Measurements from ENCODE around the gene RACGAP1.
"Not testable (repeated sequence)": the region's sequence is repeated elsewhere in the genome, so short reads cannot be mapped to it uniquely, and the experiment has no call there.

Gene RACGAP1

DNA sequence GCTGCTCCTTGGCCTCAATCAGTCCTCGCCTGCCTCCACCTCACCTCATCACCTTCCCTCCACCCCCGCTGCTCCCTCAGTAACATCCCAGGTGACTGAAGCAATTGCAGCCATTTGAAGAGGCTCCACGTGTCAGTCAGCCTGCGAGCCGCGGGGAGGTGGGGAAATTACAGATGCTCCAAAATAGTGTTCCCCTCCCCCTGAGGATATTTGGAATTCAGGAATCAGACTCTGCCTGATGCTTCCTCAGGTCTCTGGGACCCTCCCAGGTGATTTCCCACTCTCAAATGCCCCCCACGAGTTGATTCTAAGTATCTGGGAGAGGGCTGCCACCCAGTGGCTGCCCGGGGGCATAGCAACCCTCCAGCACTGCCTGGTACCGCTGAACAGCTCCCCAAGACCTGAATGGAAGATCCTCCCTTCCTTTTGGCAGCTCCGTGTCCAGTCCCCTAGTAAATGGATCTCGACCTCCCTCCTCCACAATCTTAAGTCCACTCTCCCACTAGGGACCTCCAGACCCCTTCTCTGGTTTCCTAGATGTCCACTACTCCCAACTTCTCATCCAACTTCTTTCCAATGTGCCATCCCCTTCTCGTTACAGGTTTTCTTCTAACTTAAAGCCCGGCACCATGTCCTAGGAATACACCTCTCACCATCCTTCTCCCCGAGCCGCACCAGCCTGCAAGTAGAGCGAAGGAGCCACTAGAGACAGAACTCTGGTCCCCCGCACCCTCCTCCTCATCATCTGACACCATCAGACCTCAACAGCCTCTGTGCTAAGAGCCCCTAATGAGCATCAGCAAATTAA is 30.7 kb upstream of the RACGAP1 start:
- DNase-seq = peak in 1 of 2 experiments; percentile 53

DNA sequence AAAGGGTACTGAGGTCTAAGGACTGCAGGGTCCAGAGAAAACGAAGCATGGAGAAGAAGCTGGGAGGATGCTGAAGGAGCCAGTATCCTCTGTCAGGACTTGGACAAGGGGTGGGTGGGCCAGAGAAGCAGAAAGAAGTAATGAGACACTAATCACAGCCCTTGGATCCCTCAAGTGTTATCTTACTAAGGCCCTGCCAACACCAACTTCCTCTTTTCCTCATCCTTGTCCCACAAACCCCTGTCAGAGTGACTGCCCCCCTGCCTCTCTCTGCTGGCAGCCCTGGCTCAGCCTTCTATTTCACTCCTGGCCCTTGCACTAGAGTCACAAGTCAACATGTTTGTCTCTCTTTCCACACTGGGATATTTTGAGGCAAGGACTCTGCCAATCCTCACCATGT is 28.3 kb upstream of the RACGAP1 start:
- DNase-seq = no peak

DNA sequence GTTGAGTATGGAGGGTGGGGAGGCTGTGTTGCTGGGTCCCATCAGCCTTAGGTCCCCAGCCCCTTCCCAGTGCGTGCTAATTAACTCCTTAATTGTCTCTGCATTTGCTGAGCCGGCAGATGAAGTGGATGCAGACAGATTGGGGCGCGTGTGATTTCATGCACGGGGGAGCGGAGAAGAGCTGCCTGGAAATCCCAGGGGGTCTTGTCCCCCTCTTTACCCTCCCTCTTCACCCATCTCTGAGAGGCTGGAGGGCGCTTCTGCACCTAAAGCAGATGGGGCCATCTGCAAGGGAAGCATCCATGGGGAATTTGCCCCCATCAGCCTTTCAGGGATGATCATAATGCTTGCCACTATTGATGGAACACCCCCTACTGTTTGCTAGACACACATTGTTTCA is 27.7 kb upstream of the RACGAP1 start:
- DNase-seq = no peak

DNA sequence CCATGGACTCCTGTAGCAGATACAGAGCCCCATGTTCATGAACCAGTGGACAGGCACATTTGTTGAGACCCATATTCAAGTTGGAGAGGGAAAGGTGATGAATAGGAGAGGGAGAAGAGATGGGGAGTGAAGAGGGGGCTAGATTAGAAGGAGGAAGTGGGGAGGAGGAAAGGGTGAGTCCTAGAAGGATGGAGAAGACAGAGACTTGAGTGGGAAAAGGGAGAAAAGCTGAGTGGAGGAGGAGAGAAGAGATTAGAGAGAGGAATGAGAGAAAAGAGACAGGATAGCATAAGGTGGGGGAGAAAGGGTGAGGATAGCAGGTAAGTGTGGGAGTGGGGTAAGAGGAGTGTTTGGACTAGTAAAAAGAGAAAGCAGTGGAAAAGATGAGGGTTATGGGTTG is 27.2 kb upstream of the RACGAP1 start:
- DNase-seq = no peak

DNA sequence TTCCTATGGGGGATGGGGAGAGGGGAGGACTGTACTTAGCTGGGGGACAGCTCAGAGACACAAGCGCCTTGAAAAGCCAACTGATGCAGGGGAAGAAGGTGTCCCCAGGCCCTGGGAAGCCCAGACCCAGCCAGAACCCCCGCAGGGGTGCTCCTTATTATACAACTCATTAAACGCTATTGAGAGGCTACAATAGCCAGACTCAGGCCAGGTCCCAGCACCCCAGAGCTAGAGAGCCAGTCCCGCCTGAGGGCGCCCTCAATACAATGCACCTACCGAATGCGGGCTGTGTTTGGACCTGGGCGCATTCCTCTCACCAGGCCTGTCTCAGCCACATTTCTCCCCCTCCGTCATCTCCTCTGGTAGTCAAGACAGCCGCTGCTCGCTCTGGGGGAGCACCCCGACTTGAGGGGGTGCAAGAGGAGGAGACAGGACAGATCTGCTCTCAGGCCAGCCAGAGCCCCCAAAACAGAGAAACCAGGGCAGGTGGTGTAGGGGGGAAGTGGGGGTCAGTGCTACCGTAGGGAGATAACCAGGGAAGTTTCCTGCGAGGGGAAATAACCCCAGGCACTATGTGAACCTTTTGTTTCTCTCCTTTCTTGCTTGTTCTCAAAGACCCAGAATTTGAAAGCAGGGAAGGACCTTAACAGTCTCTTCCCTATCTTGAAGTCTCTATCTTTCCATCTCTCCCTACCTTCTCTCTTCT is 26.0 kb upstream of the RACGAP1 start:
- no peak for DNase-seq

DNA sequence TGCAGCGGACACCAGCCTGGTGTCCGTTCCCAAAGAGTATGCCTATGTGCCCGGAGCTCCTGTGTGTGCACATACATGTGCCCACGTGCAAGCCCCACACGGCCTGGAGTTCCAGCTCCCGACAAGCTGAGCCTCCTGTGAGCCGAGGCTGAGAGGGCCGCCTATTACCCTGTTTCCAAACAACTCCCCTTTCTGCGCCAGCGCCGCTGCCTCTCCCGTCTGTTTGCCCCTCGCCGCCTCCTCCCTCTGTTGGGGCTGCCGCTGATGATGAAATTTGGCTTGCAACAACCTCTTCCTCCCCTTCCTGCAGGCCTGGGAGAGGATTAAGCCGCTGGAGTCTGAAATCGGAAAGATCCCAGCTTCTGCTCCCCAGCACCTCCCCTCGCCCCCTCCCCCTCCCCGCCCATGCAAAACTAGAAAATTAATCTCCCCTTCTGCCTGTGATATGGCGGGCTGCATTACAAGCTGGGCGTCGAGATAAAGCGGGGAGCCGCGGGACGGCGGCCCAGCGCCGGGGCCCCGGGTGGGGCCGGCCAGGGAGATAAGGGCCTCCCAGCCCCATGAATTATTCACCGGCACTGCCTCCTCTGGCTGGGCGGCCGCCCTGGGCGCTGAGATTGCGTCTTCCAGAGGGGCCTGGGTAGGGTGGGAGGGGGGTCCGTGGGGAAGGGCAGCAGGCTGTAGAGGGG is 25.3 kb upstream of the RACGAP1 start:
- DNase-seq = no peak

DNA sequence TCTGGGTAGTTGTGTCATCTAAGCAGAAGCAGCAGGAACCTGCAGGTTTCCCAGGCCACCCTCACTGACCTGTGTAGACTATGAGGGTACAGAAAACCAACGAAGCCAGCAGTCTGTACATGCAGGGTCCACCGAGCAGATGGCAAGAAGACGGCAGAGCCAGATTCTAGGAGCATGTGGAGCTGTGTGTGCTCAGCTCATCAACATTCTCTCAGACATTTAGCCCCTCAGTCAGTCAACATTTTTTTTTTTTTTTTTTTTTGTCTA is 24.8 kb upstream of the RACGAP1 start:
- DNase-seq = no peak

DNA sequence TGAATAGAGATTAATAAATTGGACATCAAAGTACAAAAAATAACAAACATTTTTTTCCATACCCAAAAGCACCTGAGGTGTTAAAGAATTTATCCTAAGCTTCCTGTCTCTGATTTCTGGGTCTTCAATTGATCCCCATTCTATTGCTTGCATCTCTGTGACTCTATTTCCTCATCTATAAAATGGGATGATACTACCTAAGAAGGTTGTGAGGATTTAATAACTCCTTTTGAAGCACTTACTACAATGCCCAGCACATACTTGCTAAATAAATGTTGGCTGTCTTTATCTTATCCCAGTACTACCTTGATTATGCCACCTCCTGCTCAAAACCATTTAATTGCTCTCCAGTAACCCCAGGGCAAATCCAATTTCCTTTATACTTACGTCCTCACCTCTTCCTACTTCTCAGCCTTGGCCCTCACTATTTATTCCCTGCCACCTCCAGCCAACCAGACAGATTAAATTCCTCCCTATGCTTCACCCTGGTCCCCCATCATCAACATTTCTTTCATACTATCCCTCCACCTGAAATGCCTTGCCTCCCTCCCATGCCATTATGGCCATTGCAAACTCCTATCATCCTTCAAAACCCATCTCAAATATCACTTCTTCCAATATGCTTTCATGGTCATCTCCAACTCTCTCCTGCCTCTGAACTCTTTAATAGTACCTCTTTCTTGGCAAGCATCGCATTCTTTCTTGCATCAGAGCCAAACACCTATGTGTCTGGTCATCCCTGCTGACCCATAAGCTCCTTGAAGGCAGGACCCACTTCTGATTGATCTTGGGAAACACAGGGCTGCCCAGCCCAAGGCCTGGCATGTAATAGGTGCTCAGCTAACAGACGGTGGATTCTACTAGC is 24.2 kb upstream of the RACGAP1 start:
- no peak for DNase-seq

DNA sequence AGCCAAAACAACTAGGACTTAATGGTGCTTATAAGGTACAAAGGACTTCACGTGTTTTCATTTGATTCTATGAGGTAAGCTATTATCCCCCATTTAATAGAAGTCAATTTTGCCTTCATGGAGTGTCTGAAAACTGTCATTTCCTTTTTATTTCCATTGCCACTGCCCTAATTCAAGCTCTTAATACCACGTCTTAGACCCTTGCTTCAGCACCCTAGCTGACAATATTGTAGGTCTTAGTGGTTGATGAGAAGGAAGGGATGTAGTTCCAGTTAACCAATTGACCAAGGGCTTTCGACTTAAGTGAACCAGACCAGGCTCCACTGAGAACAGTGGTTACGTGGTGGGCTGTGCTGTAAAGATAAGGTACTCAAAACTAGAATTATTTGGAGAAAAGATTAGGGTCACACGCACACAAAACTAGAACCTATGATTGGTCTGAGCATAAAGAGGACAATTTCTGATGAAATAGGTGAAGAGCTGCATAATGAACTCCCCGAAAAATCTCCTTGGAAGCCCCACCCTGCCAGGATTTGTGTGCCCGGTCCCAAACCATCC is 22.5 kb upstream of the RACGAP1 start:
- DNase-seq = no peak

DNA sequence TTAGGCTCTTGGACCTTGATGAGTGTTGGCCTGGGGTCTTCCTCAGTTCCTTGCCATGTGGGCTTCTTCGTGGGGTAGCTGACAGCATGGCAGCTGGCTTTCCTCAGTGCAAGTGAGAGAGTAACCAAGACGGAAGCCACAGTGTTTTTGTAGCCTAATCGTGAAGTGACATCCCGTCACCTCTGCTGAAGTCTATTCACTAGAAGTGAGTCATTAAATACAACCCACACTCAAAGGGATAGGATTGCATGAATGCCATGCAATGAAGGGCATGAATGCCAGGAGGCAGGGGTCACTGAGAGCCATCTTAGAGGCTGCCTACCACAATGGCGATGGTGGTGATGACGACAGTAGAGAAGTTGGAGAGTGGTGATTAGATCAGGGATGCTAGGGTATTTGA is 18.6 kb upstream of the RACGAP1 start:
- DNase-seq = no peak

DNA sequence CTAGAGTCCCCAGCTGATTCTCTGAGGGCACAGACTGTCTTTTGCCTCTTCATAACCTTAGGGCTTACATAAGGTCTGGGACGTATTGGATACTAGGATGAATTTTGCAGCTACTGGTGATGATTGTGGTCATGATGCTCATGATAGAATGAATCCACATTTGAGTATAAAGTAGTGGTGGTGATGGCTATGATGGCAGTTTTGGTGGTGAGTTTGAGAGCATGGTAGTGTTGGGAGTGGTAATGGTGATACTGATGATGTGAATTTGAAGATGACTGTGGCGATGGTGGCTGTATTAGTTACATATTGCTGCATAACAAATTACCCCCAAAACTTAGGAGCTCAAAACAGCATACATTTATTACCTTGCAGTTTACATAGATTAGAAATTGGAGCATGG is 18.0 kb upstream of the RACGAP1 start:
- no peak for DNase-seq

DNA sequence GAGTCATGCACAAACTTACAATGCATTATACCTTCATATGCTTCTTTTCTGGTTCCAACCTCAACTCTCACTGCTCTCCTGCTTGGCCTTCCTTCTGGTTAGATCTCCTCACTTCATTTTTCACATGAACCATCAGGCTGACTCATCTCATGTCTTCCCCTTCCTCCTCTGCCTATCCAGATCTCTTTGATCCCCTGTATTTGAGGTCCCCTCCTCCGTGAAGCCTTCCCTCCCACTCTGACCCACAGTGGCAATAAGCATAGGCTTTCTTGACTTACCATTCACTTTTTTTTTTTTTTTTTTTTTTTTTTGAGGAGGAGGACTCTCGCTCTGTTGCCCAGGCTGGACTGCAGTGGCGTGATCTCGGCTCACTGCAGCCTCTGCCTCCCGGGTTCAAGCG is 17.4 kb upstream of the RACGAP1 start:
- DNase-seq = no peak

DNA sequence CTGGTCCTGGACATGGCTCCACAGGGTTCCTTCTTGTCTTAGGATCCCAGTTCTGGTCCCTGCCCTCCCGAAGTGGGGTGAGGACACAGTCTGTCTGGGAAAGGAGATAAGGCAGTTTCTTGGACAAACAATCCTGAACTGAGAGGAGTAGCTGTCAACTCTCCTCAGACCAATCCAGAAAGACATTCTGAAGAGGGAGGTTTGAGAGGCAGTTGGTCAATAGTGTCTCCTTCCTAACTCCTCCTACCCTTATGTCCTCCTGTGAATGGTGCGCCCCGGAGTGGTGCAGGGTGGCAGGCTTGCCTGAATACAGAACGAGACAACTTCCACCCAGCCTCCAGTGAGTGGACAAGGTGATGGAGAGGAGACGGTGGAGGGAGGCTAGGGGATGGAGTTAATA is 16.7 kb upstream of the RACGAP1 start:
- DNase-seq = no peak

DNA sequence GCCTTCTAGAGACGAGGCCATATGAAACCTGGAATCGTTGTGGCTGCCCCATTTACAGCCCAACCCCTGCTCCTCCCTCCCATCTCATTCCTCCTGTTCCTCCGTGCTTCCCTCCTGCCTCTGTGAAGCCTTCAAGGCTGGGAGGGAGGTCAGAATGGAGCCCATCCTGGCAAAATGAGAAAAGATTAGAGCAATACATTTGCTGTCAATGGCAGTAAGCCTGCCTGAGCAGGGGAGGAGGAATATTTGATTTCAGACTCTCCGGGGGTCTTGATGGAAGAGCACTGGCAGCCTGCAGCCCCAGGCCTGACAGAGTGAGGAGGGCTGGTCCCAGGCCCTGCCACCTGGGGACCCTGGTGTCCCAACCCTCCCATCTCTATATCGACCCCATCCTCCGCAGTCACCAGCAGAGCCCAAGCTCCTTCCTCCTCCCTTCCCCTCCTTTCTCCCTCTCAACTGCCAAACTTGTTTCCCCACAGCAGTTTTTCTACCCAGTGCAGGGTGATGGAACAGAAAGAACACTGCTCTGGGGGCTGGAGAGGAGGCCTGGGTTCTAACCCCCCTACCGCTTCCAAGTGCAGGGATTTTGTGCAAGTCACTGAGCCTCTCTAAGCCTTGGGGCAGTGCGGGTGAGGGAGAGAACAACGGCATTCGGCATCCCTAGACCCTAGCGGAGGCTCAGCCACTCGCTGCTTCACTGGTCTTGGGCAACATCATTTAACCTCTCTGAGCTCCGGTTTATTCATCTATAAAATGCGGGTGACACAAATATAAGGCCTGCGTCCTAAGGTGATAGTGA is 16.0 kb upstream of the RACGAP1 start:
- no peak for DNase-seq

DNA sequence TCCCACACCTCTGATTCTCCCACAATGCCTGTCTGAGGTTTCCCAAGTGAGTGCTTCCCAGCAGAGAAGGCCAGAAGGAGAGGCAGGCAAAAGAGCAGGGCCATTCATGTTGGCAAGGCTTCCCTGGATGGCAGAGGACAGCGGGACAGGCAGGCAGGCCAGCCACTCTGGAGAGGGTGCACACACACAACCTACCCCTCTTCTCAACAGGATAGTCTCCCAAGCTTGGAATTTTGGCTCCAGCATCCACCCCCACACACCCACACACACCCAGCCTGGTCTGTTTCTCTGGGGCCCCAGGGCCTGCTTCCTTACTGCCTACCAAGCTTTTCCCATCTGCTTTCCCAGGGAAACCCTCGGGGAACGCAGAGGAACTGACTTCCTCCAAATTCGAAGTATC is 15.4 kb upstream of the RACGAP1 start:
- DNase-seq = no peak

DNA sequence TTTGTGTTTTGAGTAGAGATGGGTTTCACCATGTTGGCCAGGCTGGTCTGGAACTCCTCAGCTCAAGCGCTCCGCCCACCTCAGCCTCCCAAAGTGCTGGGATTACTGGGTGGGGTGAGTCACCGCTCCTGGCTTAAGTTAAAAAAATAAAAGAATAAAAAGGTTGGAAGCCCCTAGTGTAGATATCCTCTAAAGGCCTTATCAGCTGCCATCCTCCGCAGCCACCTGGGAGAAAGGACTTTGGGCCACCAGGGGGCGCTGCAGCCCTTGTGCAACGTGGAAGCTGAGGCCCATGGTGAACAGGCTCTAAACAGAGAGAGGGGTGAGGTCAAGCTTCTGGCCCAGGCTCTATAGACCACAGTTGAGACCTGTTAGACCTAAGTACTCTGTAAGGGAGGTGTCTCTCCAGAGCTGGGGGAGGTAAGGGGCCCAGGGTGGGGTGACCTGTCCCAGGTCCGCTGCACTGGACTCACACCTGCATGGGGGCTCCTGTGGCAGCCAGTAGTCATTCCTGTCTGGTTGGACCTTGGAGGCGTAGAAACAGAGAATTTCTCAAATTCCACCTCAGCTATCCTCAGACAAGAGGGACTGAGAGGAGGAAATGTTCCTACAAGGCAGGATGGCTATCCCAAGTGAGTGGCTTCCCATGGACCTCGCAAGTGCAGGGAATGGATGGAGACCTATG is 14.0 kb upstream of the RACGAP1 start:
- DNase-seq = peak; percentile 49 to 72

DNA sequence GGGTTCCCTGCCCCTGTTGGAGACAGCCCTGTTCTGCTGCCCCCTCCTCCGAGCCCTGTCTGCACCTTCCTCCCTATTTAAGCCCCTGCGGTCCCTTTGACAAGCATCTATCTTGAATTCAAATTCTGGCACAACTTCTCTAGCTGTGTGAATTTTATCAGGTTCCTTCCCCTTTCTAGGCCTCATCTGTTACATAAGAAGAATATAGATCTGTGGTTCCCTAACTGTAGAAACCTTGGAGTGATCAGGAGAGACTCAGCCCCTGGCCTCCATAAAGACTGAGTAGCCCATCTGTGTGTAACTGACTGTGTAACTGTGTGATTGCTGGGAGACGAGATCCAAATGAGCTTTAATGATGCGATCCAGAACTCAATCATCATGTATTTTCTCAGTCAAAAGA is 13.0 kb upstream of the RACGAP1 start:
- no peak for DNase-seq

DNA sequence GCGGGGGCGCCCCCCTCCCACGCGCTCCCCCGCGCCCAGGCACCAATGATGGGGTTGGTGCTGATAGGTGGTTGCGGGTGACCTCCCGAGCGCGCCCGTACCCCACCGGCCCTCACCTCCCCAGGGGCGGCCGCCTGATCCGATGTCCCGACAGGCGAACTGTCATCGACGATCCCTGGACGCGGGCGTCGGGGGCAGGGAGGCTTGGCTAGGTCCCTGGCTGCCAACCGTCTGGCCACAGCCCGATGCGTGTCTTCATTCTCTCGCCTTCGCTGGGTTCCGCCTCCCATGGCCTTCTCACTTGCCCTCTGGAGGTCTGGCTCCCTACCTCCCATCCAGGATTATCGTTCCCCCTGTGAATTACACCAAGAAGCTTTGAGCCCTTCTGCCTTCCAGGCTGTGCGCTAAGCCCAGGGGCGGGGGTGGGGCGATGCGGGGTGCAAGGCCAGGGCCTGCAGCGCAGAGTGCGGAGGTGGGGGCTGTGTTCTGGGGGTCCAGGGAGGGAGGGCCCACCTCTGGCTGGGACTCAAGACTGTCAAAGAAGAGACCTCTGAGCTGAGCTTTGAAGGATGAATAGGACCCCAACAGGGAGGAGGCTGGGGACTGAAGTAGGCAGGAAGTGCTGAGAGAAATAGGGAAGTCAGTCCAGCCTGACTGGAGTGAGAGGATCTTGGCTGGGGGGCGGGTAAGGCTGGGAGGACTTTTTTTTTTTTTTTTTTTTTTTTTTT is 7.7 kb upstream of the RACGAP1 start:
- DNase-seq = no peak

DNA sequence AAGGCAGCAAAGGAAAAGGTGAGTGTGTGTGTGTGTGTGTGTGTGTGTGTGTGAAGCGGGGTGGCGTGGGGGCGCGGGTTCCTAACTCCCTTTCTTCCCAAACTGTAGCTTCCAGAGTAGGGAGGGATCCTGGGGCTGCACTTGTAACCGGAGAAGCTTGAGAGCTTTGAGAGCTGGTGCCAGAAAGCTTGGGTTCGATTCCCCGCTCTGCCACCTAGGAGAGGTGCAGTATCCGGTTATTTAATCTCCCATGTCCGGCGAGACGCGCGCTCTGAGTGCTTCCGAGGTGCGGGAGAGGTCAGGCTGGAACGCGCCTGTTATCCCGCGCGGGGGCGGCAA is 7.2 kb upstream of the RACGAP1 start:
- no peak for DNase-seq

DNA sequence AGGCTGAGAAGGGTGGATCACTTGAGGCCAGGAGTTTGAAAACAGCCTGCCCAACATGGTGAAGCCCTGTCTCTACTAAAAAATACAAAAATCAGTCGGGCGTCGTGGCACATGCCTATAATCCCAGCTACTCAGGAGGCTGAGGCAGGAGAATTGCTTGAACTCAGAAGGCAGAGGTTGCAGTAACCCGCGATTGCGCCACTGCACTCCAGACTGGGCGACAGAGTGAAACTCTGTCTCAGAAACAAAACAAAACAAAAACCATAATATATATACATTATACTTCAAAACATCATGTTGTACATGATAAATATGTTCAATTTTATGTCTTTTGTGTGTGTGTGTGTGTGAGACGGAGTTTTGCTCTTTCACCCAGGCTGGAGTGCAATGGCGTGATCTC is 5.2 kb upstream of the RACGAP1 start:
- not testable (repeated sequence) for DNase-seq

DNA sequence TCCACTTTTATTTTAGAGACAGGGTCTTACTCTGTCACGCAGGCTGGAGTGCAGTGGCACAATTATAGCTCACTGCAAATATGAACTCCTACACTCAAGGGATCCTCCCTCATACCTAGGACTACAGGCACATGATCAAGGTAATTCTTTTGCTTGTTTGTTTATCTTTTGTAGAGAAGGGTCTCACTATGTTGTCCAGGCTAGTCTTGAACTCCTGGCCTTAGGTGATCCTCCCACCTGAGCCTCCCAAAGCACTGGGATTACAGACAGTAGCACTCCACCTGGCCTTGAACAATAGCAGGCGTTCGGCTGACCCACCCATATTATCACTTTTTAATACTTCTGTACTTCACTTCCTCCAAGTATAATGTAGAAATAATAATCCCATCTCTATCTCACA is 1.4 kb upstream of the RACGAP1 start:
- DNase-seq = no peak

Data from NCI-H446 (cell line).